ENCODE data around the gene CCNY. TPM values are rescaled to one million over a fixed set of nuclear protein-coding genes. Genes with fewer than 3 reads are reported as not detected.

CCNY gene
- total RNA-seq, 2 donors from 2014 or later, result 60.5 to 65.9 TPM

DNA sequence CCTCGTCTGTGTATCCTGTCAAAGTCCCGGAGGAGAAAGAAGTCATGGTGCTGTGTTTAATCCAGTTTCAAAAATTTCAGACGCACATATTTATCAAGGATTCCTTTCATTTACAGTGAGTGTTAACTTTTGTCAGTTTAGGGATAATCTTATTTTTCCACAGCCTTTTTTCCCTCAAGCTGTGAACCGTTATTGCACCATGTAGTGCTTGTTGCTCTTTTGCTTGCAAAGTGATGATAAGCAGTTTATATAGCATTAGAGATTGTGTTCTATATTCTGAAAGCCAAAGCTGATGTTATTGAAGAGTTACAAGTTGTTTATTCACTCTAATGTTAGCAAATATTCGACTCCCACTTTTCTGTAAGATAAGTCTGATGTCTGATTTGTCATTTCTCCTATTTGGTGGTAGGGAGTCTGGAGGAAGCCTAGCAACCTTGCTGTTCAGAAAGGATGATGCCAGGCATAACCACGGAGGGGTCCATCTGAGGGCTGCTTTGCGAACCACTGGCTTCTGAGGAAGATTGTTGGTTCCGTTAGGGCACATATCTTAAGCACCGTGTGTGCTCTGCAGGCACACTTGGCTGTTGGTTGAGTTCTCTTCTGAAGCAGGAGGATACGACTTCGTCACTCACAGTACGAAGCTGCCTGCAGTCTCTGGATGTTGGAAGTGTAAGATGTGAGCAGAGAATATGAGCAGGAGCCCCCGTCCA, 11.7 kb downstream of the CCNY start:
- peaks cover 17% of the 10 kb centered on the region for H3K4me1 ChIP-seq (ENCODE audit: control insufficient read depth, insufficient read depth, low read length)
- no peak overlapping the region for H3K4me3 Mint-ChIP-seq
- H3K9ac ChIP-seq (ENCODE audit: extremely low read depth, low read length, poor library complexity, severe bottlenecking), result no peak overlapping the region
- H3K4me1 Mint-ChIP-seq, result peaks cover 52% of the 10 kb centered on the region
- WGBS, 2 experiments (ENCODE audit: insufficient coverage in 1 of 2, insufficient read length in 1 of 2), result 87 to 88% methylated on average over 8 to 13 of the region's 13 CpGs
- no peaks in the 10 kb centered on the region for H3K27me3 ChIP-seq (ENCODE audit: control insufficient read depth, insufficient read depth, low read length, poor library complexity, severe bottlenecking)
- H3K36me3 ChIP-seq (ENCODE audit: control insufficient read depth, insufficient read depth, low read length), result no peaks in the 10 kb centered on the region
- no peak overlapping the region for H3K27ac ChIP-seq (ENCODE audit: low read depth, low read length)
- H3K4me3 ChIP-seq (ENCODE audit: low read length), result no peak overlapping the region
- H3K27ac Mint-ChIP-seq, result no peak overlapping the region
- no peaks in the 10 kb centered on the region for H3K9me3 ChIP-seq (ENCODE audit: control insufficient read depth, low read length)
- H3K9me3 Mint-ChIP-seq, result no peaks in the 10 kb centered on the region
- no peaks in the 10 kb centered on the region for H3K27me3 Mint-ChIP-seq (ENCODE audit: insufficient read depth)
- H3K36me3 Mint-ChIP-seq (ENCODE audit: low read depth), result no peaks in the 10 kb centered on the region
- DNase-seq, result no peak
- no peak for TF ChIP-seq CTCF (conservative IDR thresholded peaks at IDR 0.05)

- Mint-ChIP-seq H3K27me3 (ENCODE audit: insufficient read depth) (no peaks in the 10 kb centered on the region), H3K36me3 (ENCODE audit: low read depth) (no peaks in the 10 kb centered on the region), H3K4me1 (peaks cover 52% of the 10 kb centered on the region), H3K27ac (peak overlapping the region; percentile 64), H3K4me3 (no peak overlapping the region), H3K9me3 (no peaks in the 10 kb centered on the region)
- no peaks in the 10 kb centered on the region for H3K36me3 ChIP-seq (ENCODE audit: control insufficient read depth, insufficient read depth, low read length)
- no peaks in the 10 kb centered on the region for H3K27me3 ChIP-seq (ENCODE audit: control insufficient read depth, insufficient read depth, low read length, poor library complexity, severe bottlenecking)
- H3K27ac ChIP-seq (ENCODE audit: low read depth, low read length), result no peak overlapping the region
- H3K4me1 ChIP-seq (ENCODE audit: control insufficient read depth, insufficient read depth, low read length), result peaks cover 17% of the 10 kb centered on the region
- no peaks in the 10 kb centered on the region for H3K9me3 ChIP-seq (ENCODE audit: control insufficient read depth, low read length)
- WGBS, 2 experiments (ENCODE audit: insufficient coverage in 1 of 2, insufficient read length in 1 of 2), result 92 to 93% methylated on average over 6 to 10 of the region's 10 CpGs
- TF ChIP-seq CTCF (conservative IDR thresholded peaks at IDR 0.05), result no peak
- no peak for DNase-seq
- no peak overlapping the region for H3K9ac ChIP-seq (ENCODE audit: extremely low read depth, low read length, poor library complexity, severe bottlenecking)
- H3K4me3 ChIP-seq (ENCODE audit: low read length), result no peak overlapping the region
Observed at GRCh38 chr10:35348609-35349388, 12.5 kb downstream of the CCNY start.

DNA sequence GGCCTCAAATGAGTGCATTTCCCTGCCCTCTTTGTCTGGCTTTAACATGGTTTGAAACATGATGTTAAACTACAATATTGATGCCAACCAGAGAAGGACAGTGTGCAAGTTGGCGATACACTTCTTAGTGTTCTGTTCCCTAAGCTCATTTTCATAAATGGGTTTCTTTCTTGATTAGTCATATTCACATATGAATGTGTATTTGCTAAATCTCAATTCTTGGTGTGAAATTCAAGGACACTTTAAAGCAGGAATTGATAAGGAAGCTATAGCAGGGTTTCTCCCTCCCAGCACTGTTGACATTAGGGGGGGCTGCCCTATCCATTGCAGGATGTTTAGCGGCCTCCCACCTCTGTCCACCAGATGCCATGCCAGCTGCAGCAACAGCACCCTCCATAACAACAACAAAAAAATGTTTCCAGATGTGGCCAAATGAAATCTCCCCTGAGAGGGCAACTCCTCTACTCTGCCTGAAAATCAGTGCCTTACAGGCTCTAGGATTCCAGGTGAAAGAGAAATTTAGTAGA, 13.1 kb downstream of the CCNY start:
- Histone ChIP-seq H3K36me3 (ENCODE audit: control insufficient read depth, insufficient read depth, low read length) (no peaks in the 10 kb centered on the region), H3K27me3 (ENCODE audit: control insufficient read depth, insufficient read depth, low read length, poor library complexity, severe bottlenecking) (no peaks in the 10 kb centered on the region), H3K4me1 (ENCODE audit: control insufficient read depth, insufficient read depth, low read length) (peaks cover 17% of the 10 kb centered on the region), H3K4me3 (ENCODE audit: low read length) (no peak overlapping the region), H3K9me3 (ENCODE audit: control insufficient read depth, low read length) (no peaks in the 10 kb centered on the region), H3K9ac (ENCODE audit: extremely low read depth, low read length, poor library complexity, severe bottlenecking) (no peak overlapping the region), H3K27ac (ENCODE audit: low read depth, low read length) (no peak overlapping the region)
- H3K27me3 Mint-ChIP-seq (ENCODE audit: insufficient read depth), result no peaks in the 10 kb centered on the region
- H3K4me3 Mint-ChIP-seq, result no peak overlapping the region
- H3K9me3 Mint-ChIP-seq, result no peaks in the 10 kb centered on the region
- 80 to 97% methylated on average over 1 to 2 of the region's 2 CpGs for WGBS, 2 experiments (ENCODE audit: insufficient coverage in 1 of 2, insufficient read length in 1 of 2)
- DNase-seq, result no peak
- peaks cover 52% of the 10 kb centered on the region for H3K4me1 Mint-ChIP-seq
- TF ChIP-seq CTCF (conservative IDR thresholded peaks at IDR 0.05), result no peak
- no peak overlapping the region for H3K27ac Mint-ChIP-seq
- H3K36me3 Mint-ChIP-seq (ENCODE audit: low read depth), result no peaks in the 10 kb centered on the region
